Measurements from ENCODE around the gene ZNF569. TPM values are rescaled to one million over a fixed set of nuclear protein-coding genes. Genes with fewer than 3 reads are reported as not detected.
"Not testable (repeated sequence)": the region's sequence is repeated elsewhere in the genome, so short reads cannot be mapped to it uniquely, and the experiment has no call there.

ZNF569 gene
- 1.9 TPM for total RNA-seq

DNA sequence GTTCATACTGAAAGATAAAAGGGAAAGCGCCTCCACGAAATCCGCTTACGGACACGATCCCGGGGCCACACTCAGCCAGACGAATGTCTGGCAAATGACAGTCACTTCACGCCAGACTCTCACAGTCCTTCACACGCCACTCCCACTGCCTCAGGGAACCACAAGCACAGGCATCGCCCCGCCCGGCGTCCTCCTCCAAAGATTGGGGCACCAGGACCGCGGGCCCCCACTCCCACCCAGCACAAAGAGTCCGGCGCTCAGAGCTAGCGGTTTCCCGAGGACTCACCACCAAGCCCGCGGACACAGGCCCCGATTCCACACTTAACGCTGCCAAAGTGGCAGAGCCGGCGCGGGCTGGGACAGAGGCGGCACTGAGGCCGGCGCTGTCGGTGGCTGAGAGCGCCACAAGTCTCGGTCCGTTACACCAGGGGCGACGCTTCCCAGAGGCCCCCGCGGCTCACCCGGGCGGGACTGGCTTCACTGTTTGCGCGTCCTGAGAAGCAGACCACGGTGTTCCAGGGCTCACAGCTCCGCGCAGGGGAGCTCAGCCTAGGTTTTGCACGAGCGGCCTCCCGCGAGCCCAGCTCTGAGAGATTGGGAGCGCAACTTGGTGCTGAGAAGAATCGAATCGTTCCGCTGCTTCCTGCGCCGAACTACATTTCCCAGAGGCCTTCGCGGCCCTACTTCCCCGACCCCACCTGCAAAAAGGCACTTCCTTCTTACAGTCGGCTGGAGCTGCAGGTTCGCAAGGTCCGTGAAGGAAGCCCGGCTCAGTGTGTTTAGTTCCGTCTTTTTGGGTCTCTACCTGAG, at the start of gene ZNF569:
TSS of gene ZNF569 (minus strand) at position 647 of the 810 bp plus-strand sequence. CDS start 22,523 bp downstream, outside the sequence.
- peak; percentile 90 for ATAC-seq

DNA sequence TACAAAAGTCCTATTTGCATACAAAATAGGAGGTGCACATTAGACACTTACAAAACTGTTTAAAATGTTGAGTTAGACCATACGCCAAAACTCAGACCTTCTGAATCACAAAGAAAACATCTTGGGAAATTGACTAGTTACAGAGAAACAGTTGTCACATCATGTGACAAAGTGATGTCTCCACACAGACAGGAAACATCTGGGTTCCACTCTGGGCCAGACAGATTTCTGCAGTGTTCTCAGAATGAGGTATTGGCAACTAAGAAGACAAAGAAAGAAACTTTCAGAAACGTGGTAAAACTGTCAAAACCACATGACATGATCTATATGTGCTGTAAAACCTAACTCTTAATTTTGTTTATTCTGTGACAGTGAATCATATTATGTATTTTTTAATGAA, 46.2 kb upstream of the ZNF569 start:
- ATAC-seq, result no peak

DNA sequence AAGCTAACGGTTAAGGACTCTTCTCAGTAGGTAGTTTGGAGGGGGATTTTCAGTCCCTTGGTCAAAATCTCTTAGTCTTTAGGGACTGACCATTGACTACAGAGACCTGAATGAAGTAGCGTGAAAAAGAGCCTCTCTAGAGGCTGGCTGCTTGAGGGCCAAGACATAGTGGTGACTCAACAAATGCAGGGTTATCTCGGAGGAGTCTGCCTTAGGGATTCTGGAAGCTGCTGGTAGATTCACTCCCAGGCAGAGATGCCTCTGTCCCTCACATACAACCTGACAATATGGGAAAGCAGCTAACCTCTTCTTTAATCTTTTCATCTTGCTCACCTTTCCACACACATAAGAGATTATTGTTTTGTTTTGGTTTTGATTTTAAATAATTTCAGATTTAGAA, 44.6 kb upstream of the ZNF569 start:
- no peak for ATAC-seq

DNA sequence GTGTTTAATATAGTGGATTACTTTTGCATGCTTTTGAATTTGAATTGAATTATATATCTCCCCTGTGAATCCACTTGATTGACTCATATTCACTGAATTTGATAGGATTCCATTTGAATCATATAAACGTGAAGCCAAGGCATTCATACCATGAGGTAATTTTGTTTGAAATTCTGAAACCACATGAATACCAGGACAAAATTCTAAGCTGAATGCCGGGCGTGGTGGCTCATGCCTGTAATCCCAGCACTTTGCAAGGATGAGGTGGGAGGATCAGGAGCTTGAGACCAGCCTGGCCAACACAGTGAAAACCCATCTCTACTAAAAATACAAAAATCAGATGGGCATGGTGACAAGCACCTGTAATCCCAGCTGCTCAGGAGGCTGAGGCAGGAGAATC, 43.9 kb upstream of the ZNF569 start:
- ATAC-seq, result no peak

DNA sequence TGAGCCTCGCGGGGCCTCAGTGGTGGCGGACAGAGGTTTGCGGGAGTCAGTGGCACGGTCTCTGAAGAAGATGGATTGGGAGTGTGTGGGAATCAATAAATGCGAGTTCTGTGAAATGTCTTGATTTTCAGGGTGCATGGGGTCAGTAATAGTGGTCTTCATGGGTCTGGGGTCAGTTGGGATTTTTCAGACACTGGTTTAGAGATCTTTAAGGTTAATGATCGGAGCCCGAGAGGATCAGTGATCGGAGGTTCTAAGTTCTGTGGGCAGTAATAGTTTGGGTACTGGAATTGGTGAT, 39.9 kb upstream of the ZNF569 start:
- no peak for ATAC-seq

- ATAC-seq, result peak; percentile 93
Measured at GRCh38 chr19:37506387-37507166, 39.3 kb upstream of the ZNF569 start, which contains the start of gene ZNF793. TSS of gene ZNF793 (plus strand) at chr19:37506939. CDS start at chr19:37523440, 16,501 bp downstream.

GRCh38 chr19:37505958-37506386, 38.7 kb upstream of the ZNF569 start:
- ATAC-seq, result peak; percentile 29

DNA sequence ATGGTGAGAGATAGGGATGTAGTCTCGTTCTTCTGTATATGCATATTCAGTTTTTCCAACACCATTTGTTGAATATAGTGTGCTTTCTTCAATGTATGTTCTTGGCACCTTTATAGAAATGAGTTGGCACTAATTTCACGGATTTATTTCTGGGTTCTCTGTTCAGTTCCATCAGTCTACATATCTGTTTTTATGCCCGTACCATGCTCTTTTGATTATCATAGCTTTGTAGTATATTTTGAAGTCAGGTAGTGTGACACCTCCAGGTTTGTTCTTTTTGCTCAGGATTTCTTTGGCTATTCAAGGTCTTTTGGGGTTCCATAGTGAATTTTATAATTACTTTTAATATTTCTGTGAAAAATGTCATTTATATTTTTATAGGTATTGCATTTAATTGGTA, 25.0 kb upstream of the ZNF569 start:
- no peak for ATAC-seq

GRCh38 chr19:37484406-37485168, 17.3 kb upstream of the ZNF569 start:
- ATAC-seq, result no peak

DNA sequence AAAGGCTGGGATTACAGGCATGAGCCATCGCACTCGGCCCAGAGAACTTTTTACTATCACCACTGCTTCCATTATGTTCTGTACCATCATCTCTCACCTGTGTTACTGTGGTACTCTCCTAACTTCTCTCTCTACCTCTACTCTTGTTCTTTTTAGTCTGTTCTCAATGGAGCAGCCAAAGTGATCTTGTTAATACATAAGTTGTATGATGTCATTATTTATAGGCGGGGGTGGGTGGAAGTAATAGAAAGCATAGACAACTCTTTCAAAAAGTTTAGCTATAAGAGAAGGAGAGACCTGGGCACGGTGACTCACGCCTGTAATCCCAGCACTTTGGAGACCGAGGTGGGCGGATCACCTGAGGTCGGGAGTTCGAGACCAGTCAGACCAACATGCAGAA, 4.9 kb upstream of the ZNF569 start:
- ATAC-seq, result no peak

GRCh38 chr19:37470216-37470615, 3.0 kb upstream of the ZNF569 start:
- no peak for ATAC-seq

- ATAC-seq, result peak; percentile 83
Measured at GRCh38 chr19:37468961-37469777, 1.9 kb upstream of the ZNF569 start, which contains the start of gene ZNF570. TSS of gene ZNF570 (plus strand) at chr19:37469356. CDS start at chr19:37470355, 999 bp downstream.

- no peak for ATAC-seq
Measured at GRCh38 chr19:37467608-37468090, 405 bp upstream of the ZNF569 start.

DNA sequence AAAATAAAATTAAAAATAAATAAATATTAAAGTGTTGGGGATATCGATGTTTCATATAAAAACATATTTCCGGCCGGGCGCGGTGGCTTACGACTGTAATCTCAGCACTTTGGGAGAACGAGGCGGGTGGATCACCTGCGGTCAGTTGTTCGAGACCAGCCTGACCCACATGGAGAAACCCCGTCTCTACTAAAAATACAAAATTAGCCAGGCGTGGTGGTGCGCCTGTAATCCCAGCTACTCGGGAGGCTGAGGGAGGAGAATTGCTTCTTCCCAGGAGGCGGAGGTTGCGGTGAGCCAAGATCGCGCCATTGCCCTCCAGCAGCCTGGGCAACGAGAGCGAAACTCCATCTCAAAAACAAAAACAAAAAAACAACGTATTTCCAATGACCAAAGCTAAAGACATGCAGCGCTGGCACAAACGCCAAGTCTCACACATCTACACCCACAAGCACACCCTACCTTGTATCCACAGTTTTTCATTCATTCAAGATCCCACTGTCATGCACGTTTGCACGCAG, 907 bp downstream of the ZNF569 start:
- no peak for ATAC-seq

DNA sequence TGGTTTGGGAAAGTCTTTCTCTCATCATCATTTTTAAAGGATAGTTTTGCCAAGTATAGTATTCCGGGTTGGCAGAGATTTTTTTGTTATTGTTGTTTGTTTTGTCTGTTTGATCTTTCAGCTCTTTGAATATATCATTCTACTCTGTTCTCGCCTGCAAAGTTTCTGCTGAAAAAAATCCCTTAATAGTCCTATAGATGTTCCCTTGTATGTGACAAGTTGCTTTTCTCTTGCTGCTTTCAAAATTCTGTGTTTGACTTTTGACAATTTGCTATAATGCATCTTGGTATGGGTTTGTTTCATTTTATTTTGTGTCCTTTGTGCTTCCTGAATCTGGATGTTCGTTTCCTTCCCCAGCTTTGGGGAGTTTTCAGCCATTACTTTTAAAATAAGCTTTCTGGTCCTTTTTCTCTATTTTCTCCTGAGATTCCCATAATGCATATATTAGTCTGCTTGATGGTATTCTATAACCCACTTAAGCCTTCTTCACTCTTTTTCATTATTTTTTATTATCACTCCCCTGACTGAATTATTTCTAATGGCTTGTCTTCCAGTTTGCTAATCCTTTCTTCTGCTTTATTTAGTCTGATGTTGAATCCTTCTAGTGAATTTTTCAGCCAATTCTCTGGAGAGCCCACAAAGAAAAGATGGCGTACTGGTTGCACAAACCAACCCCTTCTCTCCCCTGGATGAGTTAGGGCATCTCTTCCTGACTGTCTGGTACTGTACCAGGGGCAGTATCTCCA, 14.6 kb downstream of the ZNF569 start:
- no peak for ATAC-seq

DNA sequence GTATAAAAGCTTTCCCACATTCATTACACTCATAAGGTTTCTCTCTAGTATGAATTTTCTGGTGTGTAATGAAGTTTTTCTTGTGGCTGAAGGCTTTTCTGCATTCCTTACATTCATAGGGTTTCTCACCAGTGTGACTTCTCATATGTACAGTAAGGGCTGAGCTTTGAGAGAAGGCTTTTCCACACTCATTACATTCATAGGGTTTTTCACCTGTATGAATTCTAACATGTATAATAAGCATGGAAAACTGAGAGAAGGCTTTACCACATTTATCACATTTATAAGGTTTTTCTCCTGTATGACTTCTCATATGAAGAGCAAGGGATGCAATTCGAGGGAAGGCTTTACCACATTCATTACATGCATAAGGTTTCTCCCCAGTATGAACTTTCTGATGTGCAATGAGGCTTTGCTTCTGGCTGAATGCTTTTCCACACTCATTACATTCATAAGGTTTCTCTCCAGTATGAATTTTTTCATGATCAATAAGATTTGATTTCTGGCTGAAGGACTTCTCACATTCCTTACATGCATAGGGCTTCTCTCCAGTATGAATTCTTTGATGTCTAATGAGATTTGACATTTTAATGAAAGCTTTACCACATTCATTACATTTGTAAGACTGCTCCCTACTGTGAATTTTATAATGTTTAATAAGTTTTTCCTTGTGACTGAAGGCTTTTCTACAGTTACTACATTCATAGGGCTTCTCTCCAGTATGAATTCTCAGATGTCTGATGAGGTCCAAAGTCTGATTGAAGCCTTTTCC, 53.7 kb downstream of the ZNF569 start:
- ATAC-seq, result no peak

- no peak for ATAC-seq
Measured at GRCh38 chr19:37412700-37413099, 54.5 kb downstream of the ZNF569 start.

GRCh38 chr19:37406140-37406846, 61.0 kb downstream of the ZNF569 start:
- not testable (repeated sequence) for ATAC-seq

DNA sequence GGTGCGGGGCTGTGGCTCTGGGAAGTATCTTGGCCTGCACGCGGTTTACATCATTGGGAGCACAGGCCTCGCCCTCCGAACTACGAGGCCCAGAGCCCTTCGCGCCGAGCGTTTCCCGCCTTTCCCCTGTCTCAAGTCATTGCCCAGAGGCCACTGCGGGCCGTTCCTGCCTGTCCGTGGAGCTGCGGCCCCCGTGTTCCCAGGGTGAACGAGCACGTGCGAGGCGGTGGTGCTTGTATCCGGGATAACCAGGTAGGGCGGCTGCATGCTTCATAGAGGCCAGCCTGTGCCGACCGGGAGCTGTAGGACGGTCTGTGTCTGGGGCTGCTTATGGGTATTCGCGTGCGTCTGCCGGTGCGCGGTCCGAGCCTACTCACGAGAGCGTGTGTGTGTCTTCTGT, 63.8 kb downstream of the ZNF569 start:
- no peak for ATAC-seq

Measured in esophagus mucosa (tissue), 1 donor.